GM19023 (cell line): ENCODE results near the gene VPS33A.
"Not testable (repeated sequence)": the region's sequence is repeated elsewhere in the genome, so short reads cannot be mapped to it uniquely, and the experiment has no call there.

Source experiments
- ATAC-seq: cut with Tn5 transposase; IDR thresholded peaks from one replicate; pipeline ENCODE4 v1.9.1; 2021; ENCODE audit warnings: mild to moderate bottlenecking, moderate library complexity; ENCODE audit not compliant: unreplicated experiment

Gene VPS33A

DNA sequence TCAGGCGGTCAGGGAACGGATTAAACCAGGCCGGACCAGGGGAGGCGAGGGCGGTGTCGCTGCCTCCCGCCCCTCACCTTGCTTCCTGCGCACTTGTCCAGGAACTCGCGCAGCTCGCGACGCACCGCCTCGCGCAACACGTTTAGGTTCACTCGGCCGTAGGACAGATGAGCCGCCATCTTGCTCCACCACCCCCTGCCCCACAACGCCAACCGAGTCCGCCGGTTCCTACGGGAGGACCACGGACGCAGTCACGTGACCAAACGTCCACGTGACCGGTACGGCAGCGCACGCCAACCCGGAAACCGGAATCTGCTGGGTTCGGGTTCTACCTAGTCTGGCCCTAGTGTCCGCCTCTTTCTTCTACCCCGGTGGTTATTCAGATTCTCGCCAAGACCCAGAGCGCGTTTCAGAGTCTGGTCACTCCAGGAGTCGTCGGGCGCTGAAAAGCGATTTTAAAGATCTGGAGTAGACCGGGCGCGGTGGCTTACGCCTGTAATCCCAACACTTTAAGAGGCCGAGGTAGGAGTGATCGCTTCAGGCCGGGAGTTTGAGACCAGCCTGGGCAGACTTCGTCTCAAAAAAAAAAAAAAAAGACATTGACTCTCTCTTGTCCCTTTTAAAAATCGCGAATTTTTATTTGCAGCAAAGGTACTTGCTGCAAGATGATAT lies at the start of gene VPS33A:
Gene VPS33A, minus strand, starts transcription at position 265 of the 672 bp plus-strand sequence. Its CDS starts 86 bp downstream, at position 179.
- ATAC-seq, result peak; percentile 87

DNA sequence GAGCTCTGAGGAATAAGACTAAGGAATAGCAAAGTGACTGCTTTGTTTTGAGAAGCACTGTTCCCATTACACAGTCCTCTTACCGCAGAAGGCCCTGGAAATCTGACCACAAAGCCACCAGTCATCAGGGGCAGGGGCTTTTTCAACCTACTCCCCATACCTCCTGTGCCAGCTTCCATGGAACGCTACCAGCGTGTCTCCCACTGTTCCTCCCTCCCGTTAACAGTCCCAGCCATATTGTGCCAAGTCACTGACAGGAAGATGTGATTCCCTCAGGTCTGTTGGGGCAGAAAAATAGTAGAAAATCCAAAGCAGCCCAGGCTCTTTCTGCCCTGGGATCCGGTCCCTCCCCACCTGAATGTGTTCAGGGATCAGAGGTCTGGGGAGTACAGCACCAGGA lies 46.6 kb upstream of the VPS33A start:
- ATAC-seq, result no peak

DNA sequence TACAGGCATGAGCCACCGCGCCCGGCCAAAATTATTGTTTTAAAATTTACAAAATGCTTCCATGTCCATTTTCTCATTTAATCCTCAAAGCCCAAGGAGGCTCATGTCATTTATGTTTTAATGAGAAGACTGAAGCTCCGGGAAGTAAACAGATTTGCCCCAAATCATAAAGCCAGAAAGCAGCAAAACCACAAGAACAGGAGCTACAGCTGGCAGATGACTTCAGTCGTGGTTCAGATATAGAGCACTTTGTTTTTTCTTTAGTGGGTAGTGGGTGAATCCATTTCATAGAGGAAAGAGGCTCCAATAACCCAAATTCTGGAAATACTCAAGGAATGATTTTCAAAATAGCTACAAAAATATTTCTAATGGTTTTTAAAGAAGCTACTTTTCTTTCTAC lies 45.4 kb upstream of the VPS33A start:
- no peak for ATAC-seq

DNA sequence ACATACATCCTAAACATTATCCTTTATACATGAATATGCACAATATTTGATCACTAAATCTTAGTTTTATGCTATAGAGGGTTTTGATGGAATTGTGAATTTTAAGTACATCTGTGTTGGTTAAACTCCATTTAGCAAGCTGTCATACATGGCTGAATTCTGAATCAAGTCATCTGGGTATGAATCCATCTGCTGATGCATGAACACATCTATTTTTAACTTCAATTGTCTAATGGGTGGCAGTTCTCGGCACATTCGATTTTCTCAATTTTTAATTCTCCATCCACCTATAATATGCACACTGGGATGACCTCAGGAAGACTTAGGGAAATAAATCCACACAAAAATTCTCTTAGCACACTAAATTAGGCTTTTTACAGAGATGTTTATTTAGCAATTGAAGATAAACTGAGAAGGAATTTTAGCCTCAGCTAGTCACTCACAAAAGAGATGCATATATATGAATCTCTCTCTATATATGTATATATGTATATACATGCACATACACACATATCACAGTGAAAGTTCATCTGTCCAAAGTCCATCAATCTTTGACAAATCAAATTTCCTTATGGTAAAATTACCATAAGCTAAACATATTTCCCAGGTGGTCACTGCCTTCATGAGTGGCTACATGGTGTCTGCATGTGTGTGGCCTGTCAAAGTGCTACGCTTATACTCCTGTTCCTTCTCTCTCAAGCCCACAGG lies 44.5 kb upstream of the VPS33A start:
- no peak for ATAC-seq

DNA sequence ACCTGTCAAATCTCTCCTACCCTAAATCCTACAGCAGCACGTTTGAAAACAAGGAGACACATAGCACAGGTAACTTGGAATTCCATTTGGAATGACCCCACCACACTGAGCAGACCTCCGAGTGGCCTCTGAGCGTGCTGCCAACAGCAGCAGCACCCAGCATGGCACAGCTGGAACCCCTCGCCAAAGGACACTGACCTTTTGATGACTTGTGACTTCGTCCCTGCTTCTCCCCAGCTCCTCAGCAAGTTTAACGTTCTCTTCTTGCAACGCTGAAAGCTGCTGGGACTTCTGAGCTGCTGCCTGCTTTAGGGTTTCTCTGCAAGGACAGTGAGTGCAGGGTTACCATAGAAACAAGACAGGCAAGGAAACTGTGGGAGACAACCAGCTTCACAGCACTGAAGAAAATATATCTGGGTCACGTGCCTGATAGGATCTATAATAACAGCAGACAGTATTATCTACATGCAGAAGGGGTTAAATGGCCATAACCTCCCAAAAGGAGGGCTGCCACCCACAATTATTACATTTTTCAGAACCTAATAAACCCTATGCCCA lies 43.3 kb upstream of the VPS33A start:
- ATAC-seq, result no peak

DNA sequence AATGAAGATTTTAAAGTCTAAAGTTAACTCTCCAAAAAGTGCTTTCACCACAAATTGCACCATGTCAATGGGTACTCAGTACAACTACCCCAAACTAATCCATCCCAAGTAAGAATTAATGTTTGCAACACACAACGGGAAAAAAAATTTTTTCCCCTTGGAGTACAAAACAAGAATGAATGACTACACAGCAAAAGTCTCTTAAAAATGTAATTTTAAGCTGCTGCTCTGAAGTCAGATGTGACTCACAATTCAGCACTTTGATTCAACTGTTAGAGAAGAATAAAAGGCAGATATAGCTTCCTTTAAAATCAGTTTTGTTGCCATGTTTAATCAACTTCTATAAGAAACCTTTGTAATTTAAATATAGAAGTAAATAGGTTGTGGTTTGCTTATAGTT lies 42.5 kb upstream of the VPS33A start:
- no peak for ATAC-seq

DNA sequence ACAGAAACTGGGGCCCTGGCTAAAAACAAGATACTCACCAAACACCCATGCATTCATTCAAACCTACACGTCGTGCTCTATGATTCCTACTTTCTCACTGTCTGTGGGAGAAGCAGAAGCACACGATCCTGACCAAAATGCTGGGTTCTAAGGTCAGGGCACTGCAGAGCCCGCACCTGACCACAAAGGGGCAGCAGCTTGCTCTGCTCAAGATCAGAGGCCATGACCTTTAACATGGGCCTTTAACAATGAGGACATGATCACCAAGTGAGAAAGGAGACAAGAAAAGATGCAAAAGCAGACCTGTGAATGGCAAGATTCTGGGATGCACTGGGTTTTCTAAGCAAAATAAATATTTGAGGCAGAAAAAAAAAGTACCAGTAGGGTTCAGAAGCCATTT lies 40.1 kb upstream of the VPS33A start:
- no peak for ATAC-seq

DNA sequence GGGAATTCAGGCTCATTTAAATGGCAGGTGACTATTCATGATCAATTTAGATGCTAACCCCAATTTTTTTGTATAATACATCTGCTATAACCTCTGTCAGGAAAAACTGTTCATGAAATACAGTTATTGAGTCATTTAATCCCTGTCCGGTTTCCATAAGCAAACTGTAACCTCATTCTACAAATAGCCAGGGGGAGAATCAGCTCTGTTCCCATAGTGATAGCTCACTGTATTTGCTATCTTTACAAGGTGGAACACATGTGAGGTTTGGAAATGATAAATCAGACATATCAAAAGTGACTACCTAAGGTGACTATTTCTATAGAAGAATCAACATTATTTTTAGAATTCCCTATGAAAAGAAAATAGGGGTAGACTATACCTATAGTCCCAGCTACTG lies 38.6 kb upstream of the VPS33A start:
- no peak for ATAC-seq

DNA sequence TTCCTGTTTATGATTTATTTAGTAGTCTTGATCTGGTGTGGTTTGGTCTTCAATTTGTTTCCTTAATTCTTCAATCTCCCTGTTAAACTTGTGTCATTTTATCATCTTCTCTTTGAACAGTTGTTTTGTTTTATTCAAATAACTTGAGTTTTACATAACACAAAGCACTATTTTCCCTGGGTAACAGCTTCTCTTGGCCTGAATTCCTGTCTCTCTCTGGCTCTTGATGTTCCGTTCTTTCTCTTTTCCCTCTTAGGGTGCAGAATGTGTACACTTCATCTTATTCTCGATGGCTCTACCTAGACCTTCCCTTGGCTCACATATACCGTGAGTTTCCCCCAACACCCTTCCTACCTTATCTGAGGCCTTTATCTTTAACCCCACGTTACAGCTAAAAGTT lies 36.8 kb upstream of the VPS33A start:
- no peak for ATAC-seq

DNA sequence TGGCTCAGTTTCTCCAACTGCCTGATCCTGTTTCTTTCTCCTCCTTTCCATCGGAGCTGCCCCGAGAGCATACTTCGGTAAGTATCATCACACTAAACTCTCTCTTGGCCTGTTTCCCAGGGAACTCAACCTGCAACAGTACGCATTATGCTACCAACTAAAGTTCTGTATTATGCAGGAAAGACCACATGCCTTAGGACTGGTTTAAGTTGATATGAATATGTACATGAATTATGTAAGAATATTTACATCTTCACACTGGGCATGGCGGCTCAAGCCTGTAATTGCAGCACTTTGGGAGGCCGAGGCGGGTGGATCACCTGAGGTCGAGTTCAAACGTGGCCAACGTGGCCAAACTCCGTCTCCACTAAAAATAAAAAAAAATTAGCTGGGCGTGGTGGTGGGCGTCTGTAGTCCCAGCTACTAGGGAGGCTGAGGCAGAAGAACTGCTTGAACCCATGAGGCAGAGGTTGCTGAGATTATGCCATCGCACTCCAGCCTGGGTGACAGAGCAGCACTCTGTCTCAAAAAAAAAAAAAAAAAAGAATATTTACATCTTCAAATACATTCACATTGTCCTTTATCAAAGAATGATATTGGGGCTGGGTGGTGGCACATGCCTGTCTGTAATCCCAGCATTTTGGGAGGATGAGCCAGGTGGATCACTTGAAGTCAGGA lies 31.9 kb upstream of the VPS33A start:
- no peak for ATAC-seq

DNA sequence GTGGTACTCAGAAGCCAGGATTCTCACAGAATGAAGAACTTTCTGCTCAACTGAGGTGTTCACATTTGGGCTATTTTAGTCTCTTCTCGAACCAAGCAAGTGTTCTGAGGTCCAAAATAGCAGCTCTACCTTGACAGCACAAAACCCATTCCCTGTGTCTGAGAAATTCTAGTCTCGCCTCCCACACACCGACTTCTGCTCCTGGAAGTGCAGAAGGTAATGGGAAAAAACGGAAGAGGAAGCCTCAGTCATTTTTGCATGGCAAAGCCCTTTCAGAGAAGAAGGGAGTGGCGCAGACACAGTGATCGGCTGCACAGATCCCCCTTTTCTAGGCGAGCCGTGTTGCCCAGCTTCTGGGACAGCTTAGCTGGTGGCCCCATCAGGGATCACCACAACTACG lies 31.2 kb upstream of the VPS33A start:
- ATAC-seq, result no peak

DNA sequence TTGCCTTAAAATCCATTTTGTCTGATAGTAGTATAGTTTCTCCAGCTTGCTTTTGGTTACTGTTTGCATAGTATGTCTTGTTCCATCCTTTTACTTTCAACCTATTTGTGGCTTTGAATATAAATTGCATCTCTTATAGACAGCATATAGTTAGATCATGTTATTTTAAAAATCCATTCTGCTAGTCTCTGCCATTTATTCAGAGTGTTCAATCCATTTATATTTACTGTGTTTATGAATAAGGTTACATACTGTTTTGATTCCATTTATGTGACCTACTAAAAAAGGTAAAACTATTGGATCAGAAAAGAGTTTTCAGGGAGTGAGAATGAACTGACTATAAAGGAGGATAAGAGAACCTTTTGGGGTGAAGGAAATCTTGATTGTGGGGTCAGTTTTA lies 29.6 kb upstream of the VPS33A start:
- no peak for ATAC-seq

DNA sequence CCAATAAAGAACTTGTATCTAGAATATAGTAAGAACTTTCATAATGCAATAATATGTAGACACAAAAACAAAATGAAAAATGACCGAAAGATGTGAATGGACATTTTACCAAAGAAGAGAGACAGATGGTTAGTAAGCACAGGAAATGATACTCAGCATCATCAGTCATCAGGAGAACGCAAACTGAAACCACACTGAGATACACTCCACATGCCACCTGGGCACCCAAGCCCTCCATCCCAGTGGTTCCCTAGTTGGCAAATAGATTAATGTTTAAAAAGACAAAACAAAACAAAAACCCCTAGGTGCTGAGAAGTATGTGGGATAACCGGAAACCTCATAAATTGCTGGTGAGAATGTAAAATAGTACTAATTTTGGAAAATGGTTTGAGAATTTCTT lies 26.8 kb upstream of the VPS33A start:
- no peak for ATAC-seq

DNA sequence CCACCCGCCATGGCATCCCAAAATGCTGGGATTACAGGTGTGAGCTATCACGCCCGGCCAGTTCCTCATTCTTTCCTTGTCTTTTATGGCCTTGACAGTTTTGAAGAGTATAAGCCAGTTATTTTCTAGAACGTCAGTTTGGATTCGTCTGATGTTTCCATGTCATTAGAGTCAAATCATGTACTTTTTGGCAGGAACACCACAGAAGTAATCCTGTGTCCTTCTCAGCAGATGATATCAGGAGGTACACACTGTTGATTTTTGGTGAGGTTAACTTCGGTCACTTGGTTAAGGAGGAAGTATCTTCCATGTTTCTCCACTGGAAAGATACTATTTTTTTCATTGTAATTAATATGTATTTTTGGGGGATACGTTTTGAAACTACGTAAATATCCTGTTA lies 25.1 kb upstream of the VPS33A start:
- no peak for ATAC-seq

DNA sequence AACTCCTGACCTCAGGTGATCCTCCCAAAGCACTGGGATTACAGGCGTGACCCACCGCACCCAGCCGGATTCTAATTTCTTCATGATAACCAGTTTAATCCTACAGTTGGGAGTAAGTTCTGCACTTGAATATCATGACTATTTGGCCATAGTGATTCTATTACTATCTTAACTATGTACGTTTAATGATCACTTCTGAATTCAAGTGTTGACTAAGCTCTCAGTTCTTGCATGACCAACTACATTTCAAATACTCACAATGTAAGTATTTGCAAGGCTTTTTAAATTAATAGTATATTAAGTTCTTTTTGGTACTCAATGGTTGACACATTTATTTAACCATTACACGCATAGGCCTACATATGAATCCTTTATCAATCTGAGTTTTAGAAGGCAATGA lies 17.4 kb upstream of the VPS33A start:
- ATAC-seq, result no peak

DNA sequence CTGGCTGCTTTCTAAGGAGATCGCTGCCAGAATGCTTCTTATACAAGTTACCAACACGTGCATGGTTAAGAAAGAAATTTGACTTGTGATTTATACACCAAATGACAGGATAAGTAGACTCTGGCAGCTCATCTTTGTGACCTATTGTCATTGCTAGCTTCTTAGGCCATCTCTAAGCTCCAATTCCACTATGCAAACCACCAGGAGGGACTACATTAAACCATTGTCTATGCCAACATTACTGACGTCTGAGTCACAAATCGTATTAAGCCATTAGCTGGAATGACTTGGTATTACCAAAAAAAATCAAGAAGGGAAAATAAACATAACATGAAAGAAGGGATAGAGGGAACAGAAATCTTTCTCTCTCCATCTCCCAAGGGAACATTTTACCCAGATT lies 15.8 kb upstream of the VPS33A start:
- no peak for ATAC-seq

DNA sequence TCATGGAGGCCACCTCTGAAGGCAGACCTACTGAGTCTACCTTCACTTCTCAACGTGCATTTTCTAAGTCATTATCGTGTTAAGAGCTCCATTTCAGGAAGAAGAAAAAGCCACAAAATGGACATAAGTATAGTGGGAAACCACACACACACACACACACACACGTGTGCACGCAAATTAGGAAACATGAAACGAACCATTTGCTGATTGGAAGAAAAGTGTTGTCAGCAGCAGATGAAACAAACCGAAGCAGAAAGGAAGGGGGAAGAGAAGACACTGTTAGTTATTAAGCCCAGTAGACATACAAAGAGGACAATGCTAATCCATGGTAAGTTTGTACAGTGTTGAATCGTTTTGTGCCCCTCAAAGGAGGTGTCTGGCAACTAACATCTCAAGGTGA lies 9.9 kb upstream of the VPS33A start:
- no peak for ATAC-seq

DNA sequence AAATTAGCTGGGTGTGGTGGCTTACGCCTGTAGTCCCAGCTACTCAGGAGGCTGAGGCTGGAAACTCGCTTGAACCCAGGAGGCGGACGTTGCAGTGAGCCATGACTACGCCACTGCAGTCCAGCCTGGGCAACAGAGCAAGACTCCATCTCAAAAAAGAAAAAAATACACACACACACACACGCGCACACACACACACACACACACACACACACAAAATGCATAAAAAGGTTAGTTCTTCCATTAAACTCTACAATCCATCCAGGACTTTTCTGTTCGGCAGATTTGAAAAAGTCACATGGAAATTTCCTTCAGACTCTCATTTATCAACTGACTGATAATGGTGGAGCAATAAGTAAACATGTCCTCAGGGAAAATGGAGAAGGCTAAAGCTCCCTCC lies 9.2 kb upstream of the VPS33A start:
- ATAC-seq, result no peak

DNA sequence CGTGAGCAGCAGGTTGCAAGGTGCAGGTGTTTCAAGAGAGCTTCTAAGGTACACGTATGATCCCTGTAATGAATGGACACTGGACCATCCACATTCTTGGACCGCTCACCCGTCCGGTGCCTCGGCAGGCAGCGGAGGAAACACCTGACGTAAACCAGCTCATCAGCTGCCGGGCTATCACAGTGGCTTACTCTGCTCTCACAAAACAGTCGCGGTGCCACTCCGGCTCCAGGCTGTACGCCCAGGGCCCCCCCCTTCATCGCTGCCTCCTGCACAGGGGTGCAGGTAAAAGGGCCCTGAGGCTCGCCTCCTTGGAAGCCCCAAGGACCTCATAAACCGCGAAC lies 436 bp downstream of the VPS33A start:
- ATAC-seq, result peak; percentile 30

DNA sequence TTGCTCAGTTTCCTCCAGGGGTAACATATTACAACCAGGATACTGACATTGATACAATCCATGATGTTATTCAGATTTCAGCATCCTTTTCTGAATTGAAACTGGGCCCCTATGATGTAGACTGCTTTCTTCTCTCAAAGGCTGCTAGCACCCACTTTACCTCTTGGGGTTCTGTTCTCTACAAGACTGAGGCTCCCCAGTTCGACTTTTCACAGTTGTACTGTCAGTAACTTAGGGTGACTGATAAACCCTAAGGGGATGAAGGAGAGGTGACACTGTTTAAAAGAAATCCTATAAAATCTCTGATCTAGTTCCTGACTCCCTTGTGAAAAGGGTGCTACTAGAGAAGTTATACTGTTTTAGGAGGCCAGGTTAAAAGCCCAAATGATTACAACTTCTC lies 818 bp downstream of the VPS33A start:
- ATAC-seq, result no peak

DNA sequence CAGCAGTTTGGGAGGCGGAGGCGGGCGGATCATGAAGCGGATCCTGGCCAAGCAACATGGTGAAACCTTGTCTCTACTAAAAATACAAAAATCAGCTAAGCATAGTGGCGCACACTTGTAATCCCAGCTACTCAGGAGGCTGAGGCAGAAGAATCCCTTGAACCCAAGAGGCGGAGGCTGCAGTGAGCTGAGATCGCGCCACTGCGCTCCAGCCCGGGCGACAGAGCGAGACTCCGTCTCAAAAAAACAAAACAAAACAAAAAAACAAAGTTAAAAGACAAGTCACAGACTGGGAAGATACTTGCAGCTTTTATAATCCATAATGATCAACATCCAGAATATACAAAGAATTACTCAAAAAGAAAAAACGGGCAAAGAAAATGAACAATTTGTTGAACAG lies 5.6 kb downstream of the VPS33A start:
- ATAC-seq, result not testable (repeated sequence)

DNA sequence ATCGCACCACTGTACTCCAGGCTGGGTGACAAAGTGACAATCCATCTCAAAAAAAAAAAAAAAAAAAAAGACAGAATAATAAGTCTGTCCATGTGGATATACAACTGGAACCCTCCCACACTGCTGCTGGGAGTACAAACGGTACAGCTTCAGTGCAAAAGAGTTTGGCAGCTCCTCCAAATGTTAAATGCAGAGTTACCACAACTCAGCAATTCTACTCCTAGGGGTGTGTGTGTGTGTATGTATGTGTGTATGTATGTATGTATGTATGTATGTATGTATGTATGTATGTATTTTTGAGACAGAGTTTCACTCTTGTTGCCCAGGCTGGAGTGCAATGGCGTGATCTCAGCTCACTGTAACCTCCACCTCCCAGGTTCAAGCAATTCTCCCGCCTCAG lies 7.4 kb downstream of the VPS33A start:
- not testable (repeated sequence) for ATAC-seq
